HG03135 (cell line): ENCODE data around the gene ADAMTS9.

Experiments used
- ATAC-seq: cut with Tn5 transposase; IDR thresholded peaks from one replicate; pipeline ENCODE4 v1.9.1; 2021; ENCODE audit warnings: mild to moderate bottlenecking, moderate library complexity; ENCODE audit not compliant: unreplicated experiment

The ADAMTS9 gene

DNA sequence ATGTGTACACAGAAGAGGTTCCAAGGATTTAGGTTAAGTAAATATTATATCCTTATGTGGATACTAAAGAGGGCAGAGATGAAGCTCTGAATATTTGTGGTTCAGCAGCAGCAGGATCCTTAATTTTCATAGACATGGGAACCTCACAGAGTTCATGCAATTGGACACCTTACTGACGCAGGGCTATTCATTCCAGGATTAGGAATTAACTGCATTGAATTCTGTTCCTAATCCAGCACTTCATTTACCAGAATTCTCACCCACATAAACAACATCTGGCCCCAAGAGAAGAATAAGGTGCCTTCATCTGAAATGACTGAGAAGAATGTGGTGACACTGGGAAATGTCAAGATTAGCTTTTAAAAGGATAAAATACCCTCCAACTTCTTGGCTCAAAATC lies 62.4 kb downstream of the ADAMTS9 start:
- no peak for ATAC-seq

- no peak for ATAC-seq
Observed at GRCh38 chr3:64623125-64623524, 64.7 kb downstream of the ADAMTS9 start.

DNA sequence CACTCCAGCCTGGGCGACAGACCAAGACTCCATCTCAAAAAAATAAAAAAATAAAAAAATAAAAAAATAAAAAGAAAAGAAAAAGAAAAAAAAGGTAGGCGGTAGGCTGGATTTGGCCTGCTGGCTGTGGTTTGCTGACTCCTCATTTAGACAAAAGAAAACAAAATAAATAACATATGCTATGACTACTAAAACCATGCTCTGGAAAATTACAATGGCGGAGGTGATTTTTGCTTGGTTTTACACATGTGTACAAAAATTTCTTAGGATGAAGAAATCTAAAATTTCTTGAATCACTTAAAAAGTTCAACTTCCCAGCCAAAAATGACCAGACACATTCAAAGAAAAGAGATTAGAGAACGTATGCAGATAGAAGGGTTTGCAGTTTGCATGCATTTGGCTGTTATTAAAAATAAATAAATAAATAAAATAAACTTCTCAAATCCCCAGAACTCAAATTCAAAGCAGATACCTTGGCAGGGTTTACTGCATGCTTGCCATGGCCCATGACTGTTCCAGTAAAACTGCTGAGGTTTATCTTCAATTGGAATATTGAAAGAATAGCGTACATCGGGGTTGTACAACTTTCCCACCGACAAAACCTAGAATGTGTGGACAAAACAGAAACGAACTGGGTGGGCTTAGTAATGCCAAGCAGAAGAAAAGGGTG lies 65.9 kb downstream of the ADAMTS9 start:
- no peak for ATAC-seq

- ATAC-seq: no peak
Observed at GRCh38 chr3:64621275-64621674, 66.5 kb downstream of the ADAMTS9 start.

- ATAC-seq: no peak
Observed at GRCh38 chr3:64620020-64620419, 67.8 kb downstream of the ADAMTS9 start.

DNA sequence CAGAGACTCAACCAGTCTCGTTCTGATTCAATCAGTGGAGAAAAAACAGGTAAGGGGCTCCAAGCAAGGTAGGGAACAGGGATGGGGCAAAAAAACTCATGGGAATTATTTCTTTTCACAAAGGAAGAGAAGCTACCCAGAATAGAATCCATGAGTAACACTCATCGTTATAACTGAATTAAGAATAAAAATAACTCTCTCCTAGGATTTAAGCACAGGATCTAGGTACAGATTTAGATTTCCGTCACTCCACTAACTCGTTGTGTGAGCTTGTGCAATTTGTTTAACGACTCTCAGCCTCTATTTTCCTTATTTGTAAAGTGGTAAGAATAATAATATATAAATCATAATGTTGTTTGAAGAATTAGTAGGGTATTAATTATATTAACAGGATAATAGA lies 68.6 kb downstream of the ADAMTS9 start:
- no peak for ATAC-seq

- ATAC-seq: no peak
Observed at GRCh38 chr3:64617610-64618009, 70.2 kb downstream of the ADAMTS9 start.

GRCh38 chr3:64616953-64617352 lies 70.8 kb downstream of the ADAMTS9 start:
- no peak for ATAC-seq

DNA sequence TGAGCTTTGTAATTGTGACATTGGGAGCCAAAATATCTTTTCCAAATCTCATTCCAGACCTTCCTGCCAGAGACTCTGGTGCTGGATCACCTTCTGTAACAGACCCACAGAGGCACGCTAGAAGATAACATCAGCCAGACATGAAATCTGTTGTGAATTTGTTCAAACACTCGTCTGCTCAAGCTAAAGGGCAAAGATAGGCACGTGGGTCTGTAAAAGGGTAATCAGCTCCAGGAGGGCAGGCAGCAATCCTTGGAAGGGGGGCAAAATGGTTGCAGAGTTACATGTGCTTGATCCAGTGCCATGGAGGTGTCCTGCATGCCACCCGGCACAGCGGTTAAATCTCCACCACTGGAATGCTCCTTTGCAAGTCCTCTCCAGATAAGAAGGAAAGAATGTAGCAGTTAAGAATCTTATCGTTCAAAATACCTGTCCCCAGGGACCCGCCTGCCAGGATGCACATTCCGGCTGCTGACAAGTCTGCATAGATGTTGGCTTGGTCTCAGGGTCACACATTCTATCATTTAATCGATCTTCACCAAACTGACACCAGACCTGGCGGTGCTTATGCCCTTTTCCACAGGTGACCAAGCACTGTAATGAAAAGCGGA lies 74.8 kb downstream of the ADAMTS9 start:
- no peak for ATAC-seq

DNA sequence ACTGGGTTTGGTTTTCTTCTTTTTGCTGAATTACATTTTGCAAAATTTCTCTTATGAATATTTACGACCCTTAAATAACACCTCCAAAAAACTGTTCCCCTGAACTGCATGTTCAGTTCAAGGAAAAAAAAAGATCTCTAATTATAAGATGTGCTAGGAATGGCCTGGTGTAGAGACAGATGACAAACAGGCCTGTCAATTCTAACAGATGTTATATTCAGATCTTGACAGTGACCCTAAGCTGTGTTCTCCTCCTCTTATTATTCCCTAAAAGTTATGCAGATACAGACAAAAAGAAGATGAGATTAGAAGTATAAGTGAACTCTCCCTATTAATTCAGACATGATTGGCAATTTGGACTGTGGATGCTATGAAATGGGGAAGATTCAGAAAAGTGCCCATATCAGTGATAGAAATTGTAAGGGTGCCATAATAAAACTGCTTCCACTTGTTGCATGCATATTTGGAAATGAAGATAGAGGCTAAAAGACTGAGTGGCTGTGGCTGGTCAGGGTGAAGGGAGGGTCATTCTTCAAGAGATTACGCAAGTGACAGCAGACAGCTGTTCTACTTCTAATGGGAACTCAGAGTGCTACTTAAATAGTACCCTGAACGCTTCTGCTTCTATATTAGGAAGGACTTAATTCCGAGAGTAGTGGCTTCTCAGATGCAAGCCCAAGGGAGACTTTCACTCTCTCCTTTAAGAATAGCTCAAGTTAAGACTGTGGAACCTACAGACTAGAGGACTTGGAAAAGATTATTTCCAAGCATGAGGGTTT lies 75.5 kb downstream of the ADAMTS9 start:
- ATAC-seq: no peak

DNA sequence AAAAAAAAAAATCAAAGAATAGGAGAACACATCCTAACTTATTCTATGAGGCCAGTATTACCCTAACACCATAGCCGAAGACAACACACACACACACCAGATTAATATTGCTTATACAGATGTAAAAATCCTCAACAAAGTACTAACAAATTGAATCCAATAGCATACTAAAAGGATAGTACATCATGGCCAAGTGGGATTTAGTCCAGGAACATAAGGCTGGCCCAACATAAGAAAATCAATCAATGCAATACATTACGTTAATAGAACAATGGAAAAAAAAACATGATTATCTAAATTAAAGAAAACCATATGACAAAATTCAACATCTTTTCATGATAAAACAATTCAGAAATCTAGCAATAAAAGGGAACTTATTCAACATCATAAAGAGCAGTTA lies 79.1 kb downstream of the ADAMTS9 start:
- ATAC-seq: no peak

DNA sequence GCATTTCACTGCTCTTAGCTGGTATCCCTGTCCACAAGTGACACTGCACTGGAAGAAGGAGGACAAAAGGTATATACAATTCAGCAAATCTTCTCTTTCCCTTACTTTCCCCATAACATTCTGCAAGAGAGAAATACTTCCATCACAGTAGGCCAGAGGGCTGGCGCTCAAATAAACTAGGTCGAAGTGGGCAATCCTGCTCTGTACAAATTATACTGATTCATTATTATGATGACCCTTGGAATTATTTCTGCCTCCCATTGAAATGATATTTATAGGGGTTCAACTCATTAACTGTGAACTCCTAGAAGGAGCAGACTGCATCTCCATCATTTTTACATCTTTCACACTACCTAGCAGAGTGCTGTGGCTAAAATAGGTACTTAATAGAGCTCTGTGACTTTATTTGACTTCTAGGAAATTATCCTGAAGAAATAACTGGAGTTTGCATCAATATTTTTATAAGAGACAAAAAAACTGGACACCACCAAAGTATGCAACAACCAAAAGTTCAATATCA lies 80.7 kb downstream of the ADAMTS9 start:
- ATAC-seq: no peak

DNA sequence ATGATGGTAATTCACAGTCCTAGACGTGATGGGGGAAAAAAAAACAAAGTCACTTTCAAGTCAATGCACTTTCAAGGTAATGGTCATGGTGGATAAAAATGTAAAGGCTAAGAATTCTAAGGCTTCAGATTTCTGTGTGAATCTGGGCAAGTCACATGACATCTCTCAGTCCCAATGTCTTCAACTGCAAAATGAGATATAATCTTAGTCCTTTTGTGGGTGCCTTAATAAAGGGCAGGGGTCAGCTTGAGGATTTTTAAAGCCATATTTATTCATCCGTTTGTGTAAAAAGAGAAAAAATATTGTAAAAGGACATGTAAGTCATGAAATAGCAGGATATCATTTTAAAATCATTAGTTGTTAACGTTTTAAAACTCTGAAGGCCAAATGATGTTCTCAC lies 83.5 kb downstream of the ADAMTS9 start:
- ATAC-seq: no peak

GRCh38 chr3:64601824-64602223 lies 86.0 kb downstream of the ADAMTS9 start:
- ATAC-seq: no peak

DNA sequence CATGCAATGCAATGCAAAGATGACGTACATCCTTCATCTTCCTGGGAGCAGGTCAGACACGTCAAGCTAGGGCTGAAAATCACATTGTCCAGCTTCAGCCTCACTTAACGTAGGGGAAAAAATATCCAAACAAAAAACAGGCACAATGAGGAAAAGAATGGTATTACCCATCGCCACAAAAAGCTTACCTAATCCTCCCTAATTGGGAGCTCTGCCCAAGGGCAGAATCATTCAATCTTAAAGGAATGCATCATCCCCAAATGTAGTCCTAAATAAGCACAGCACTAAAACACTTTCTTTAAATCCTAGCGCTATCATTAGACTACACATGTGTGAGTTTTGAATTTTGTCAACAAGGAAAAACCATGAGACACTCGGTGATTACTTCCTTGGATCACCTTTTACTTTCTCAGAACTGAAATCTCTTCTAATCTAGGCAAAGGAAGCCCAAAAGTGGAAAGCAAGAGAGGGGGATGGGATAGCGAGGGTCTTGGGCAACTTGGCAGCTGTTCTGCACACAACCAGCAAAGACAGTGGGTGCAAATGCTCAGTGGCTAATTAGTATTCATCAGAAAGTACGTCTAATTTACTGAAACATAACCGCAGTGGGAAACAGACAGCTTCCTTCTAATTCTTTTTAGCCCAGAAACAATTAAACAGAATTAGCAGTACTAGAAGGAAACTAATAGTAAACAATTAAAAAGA lies 87.4 kb downstream of the ADAMTS9 start:
- ATAC-seq: no peak

DNA sequence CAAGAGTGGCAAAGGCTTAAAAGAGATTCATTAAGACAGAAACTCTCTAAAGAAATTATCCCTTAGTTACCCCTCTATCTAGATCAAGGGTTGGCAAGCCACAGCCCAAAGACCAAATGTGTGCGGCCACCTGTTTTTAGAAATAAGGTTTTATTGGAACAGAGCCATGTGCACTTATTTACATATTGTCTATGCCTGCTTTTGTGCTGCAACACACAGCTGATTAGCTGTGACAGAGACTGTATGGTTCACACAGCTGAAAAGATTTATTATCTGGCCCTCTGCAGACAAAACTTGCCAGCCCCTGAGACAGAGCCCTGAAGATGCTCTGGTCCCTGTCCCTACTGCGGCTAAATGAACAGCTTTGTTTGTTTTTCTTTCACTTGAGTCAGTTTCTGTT lies 88.1 kb downstream of the ADAMTS9 start:
- no peak for ATAC-seq

DNA sequence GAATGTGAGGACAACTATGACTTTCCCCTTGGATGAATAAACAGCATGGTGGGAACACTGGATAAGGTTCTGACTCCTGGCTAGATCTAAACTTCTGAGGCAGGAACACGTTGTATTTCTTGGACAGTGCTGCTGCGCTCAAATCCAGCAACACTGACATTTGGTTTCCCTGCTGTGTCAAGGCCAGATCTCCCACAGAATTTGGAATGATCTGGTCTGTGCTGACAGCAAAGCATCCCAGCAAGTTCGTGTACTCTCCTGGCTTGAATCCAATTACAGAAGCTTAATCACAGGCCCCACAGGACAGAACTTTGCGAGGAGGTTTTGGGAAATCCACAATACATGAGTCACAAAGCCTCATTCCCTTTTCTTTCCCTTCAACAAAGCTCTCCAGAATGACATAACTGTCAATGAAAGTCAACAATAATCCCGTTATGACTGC lies 92.5 kb downstream of the ADAMTS9 start:
- ATAC-seq: no peak

DNA sequence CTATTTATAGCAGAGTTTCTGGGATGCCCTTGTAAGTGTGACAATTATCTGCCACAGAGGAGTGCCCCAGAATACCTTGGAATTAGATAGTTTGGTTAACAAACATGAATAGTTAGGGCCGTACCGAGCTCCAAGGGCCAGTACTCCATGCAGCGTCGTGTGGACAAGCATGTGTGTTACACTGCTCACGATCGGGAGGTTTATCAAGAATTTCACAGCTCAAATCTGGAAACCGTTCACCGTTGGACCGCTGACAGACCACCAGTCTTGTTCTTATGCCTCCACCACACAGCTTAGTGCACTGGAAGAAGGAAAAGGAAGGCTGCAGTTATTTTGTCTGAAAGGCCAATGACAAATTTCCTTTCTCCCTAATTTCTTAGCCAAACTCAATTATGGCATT lies 93.7 kb downstream of the ADAMTS9 start:
- no peak for ATAC-seq

- no peak for ATAC-seq
Observed at GRCh38 chr3:64593350-64593749, 94.5 kb downstream of the ADAMTS9 start.

- ATAC-seq: no peak
Observed at GRCh38 chr3:64591615-64592014, 96.2 kb downstream of the ADAMTS9 start.

DNA sequence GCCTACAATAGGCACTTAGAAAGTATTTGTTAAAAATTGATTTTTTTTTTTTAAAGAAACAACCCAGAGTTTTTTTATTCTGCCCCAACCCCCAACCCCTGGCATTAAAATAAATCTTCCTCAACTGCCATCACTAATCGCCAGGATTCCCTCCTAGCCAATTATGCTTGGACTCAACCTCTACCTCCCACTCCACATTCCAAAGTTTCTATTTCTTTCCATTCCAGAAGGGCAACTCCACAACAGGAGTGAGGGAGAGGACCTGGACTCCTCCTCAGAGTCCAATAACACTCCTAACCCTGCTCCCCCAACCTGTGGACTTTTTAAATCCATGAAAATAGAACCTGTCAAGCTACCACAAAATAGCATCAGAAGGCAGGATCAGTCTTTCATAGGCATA lies 99.4 kb downstream of the ADAMTS9 start:
- no peak for ATAC-seq
